OCI-LY3 (cell line): Measurements from ENCODE around the gene FRMPD2.
"Not testable (repeated sequence)": the region's sequence is repeated elsewhere in the genome, so short reads cannot be mapped to it uniquely, and the experiment has no call there.

Experiments used
- H2AFZ ChIP-seq: fragments of 200-600, 300-600 bp; shearing (Covaris generic); 2 replicates; pipeline ENCODE4 v1.6.0; 2014; ENCODE audit warnings: antibody characterized with exemption, low read depth, low read length
- H3K27ac ChIP-seq: fragments of 200-600, 300-600 bp; sonication (generic); 2 replicates; pipeline ENCODE4 v1.5.1; 2014; ENCODE audit warnings: mild to moderate bottlenecking, low read length, moderate library complexity, mixed read lengths
- H3K27me3 ChIP-seq: fragments of 200-600, 300-600 bp; sonication (generic); 2 replicates; pipeline ENCODE4 v1.6.1; 2014; ENCODE audit warnings: low read depth, low read length, mixed read lengths
- H3K36me3 ChIP-seq: fragments of 200-600, 300-600 bp; sonication (generic); replicated peaks from 2 replicates; pipeline ENCODE3; 2014; ENCODE audit warnings: low read depth, low read length, mixed read lengths
- H3K4me1 ChIP-seq: fragments of 300-600, 200-600 bp; sonication (generic); 2 replicates; pipeline ENCODE4 v1.6.1; 2014; ENCODE audit warnings: low read length, mixed read lengths
- H3K4me2 ChIP-seq: fragments of 200-600, 300-600 bp; sonication (generic); 2 replicates; pipeline ENCODE4 v1.6.1; 2014; ENCODE audit warnings: low read length, mixed read lengths
- H3K4me3 ChIP-seq: fragments of 300-600, 200-600 bp; sonication (generic); 2 replicates; pipeline ENCODE4 v1.5.1; 2014; ENCODE audit warnings: antibody characterized with exemption, mild to moderate bottlenecking, low read length, moderate library complexity
- H3K79me2 ChIP-seq: fragments of 300-600, 200-600 bp; shearing (Covaris generic); 2 replicates; pipeline ENCODE4 v1.6.1; 2014; ENCODE audit warnings: mild to moderate bottlenecking, low read length, mixed read lengths
- H3K9ac ChIP-seq: fragments of 300-600, 200-600 bp; shearing (Covaris generic); 2 replicates; pipeline ENCODE4 v1.6.0; 2014; ENCODE audit warnings: mild to moderate bottlenecking, low read length, moderate library complexity
- H3K9me3 ChIP-seq: fragments of 200-600, 300-600 bp; shearing (Covaris generic); 2 replicates; pipeline ENCODE4 v1.6.1; 2014; ENCODE audit warnings: low read length, mixed read lengths; ENCODE audit not compliant: insufficient read depth
- H4K20me1 ChIP-seq: fragments of 200-600, 300-600 bp; sonication (generic); 2 replicates; pipeline ENCODE4 v1.6.1; 2016; ENCODE audit warnings: low read length, mixed read lengths; ENCODE audit not compliant: insufficient read depth
- EZH2phosphoT487 ChIP-seq: fragments of 200-600 bp; shearing (Covaris generic); IDR thresholded peaks from 2 replicates; pipeline ENCODE4 v1.6.1; 2018; ENCODE audit warnings: antibody characterized with exemption, mixed run types, low read depth
- TF ChIP-seq, protein P1 (sequence below): fragments of 200-600, 300-600 bp; sonication (generic); IDR thresholded peaks from 2 replicates; pipeline ENCODE4 v1.5.1; 2014; ENCODE audit warnings: antibody characterized with exemption, low read length, low read depth

Gene FRMPD2

GRCh38 chr10:48247680-48248079, 26.8 kb downstream of the FRMPD2 start:
- H2AFZ ChIP-seq = no peak overlapping the region

DNA sequence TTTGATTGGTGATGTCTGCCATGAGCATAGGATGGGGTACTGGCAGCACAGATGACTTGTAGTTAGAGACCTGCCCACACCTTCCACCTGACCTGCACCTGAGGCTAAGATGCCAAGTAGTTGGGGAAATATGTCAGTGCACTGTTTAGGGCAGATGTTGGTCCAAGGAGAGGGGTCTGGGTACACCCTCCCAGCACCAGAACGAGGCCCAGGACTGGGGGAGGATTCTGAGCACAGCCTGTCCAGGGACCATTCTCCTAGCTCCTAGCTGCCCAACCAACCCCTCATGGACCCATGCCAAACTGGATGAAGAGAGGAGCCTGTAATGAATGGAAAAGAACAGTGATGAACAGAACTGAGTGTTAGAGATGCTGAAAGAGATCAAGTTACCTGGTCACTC, 28.0 kb downstream of the FRMPD2 start:
- Histone ChIP-seq H2AFZ (no peak overlapping the region), H3K79me2 (no peaks in the 10 kb centered on the region), H3K4me1 (no peaks in the 10 kb centered on the region), H3K27ac (no peak overlapping the region), H3K9me3 (no peaks in the 10 kb centered on the region), H3K4me3 (no peak overlapping the region), H3K27me3 (no peaks in the 10 kb centered on the region), H3K4me2 (no peak overlapping the region), H3K9ac (no peak overlapping the region), H3K36me3 (no peaks in the 10 kb centered on the region), H4K20me1 (no peaks in the 10 kb centered on the region)
- TF ChIP-seq EZH2phosphoT487 = no peak
- TF ChIP-seq, protein P1, sequence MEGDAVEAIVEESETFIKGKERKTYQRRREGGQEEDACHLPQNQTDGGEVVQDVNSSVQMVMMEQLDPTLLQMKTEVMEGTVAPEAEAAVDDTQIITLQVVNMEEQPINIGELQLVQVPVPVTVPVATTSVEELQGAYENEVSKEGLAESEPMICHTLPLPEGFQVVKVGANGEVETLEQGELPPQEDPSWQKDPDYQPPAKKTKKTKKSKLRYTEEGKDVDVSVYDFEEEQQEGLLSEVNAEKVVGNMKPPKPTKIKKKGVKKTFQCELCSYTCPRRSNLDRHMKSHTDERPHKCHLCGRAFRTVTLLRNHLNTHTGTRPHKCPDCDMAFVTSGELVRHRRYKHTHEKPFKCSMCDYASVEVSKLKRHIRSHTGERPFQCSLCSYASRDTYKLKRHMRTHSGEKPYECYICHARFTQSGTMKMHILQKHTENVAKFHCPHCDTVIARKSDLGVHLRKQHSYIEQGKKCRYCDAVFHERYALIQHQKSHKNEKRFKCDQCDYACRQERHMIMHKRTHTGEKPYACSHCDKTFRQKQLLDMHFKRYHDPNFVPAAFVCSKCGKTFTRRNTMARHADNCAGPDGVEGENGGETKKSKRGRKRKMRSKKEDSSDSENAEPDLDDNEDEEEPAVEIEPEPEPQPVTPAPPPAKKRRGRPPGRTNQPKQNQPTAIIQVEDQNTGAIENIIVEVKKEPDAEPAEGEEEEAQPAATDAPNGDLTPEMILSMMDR = no peak

More at GRCh38 chr10:48247680-48248079, 26.8 kb downstream of the FRMPD2 start:
- Histone ChIP-seq H4K20me1 (no peaks in the 10 kb centered on the region), H3K4me2 (no peak overlapping the region), H3K79me2 (no peaks in the 10 kb centered on the region), H3K9ac (no peak overlapping the region), H3K9me3 (no peaks in the 10 kb centered on the region), H3K27ac (no peak overlapping the region), H3K27me3 (no peaks in the 10 kb centered on the region), H3K36me3 (no peaks in the 10 kb centered on the region), H3K4me3 (no peak overlapping the region), H3K4me1 (no peaks in the 10 kb centered on the region)
- TF ChIP-seq, protein P1 = no peak
- TF ChIP-seq EZH2phosphoT487 = no peak

DNA sequence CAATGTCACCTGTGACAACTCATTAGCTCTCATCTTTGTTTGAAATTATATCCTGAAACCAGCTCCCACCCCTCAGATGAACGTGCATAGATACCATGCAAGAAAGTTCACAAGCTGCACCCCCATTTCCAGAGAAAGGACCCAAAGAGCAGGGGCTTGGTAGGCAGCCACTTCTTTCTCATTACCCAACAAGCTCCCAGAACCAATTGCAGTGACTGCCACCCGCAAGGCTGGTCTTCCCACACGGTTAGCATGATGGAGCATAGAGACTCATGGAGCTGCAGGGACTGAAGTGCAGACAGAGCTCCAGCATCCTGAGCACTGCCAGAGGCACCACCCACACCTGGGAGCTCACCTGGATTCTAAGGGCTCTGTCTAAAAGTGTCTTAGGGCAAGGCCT, 28.5 kb downstream of the FRMPD2 start:
- Histone ChIP-seq H3K4me2 (no peak overlapping the region), H3K9me3 (no peaks in the 10 kb centered on the region), H3K79me2 (no peaks in the 10 kb centered on the region), H3K27ac (no peak overlapping the region), H3K9ac (no peak overlapping the region), H4K20me1 (no peaks in the 10 kb centered on the region), H3K4me1 (no peaks in the 10 kb centered on the region), H3K36me3 (no peaks in the 10 kb centered on the region), H2AFZ (no peak overlapping the region), H3K27me3 (no peaks in the 10 kb centered on the region), H3K4me3 (no peak overlapping the region)
- TF ChIP-seq, protein P1 = no peak
- no peak for TF ChIP-seq EZH2phosphoT487

GRCh38 chr10:48243921-48244320, 30.6 kb downstream of the FRMPD2 start:
- H2AFZ ChIP-seq, H3K79me2 ChIP-seq, H3K27ac ChIP-seq: not testable (repeated sequence)

GRCh38 chr10:48243487-48243886, 31.0 kb downstream of the FRMPD2 start:
- Histone ChIP-seq H3K9ac (no peak overlapping the region), H3K9me3 (no peaks in the 10 kb centered on the region), H3K4me1 (no peaks in the 10 kb centered on the region), H3K79me2 (no peaks in the 10 kb centered on the region), H4K20me1 (no peaks in the 10 kb centered on the region), H2AFZ (no peak overlapping the region), H3K4me2 (no peak overlapping the region), H3K4me3 (no peak overlapping the region), H3K36me3 (no peaks in the 10 kb centered on the region), H3K27me3 (no peaks in the 10 kb centered on the region), H3K27ac (no peak overlapping the region)
- TF ChIP-seq, protein P1 = no peak
- TF ChIP-seq EZH2phosphoT487 = no peak

More at GRCh38 chr10:48243921-48244320, 30.6 kb downstream of the FRMPD2 start:
- not testable (repeated sequence) for H3K36me3 ChIP-seq, H3K27me3 ChIP-seq, H3K9ac ChIP-seq, H3K4me1 ChIP-seq, H3K9me3 ChIP-seq, H4K20me1 ChIP-seq, H3K4me2 ChIP-seq, H3K4me3 ChIP-seq
